DMS79 treated with DMSO at 0.1 percent for 48 hours (cell line): Measurements from ENCODE around the gene POM121L2.

Source experiments
- DNase-seq: peaks from one replicate; lab custom pipeline; 2025; lab: John Stamatoyannopoulos, UW

POM121L2 gene

GRCh38 chr6:27312146-27312949 lies at the start of gene POM121L2:
Gene POM121L2, minus strand, starts transcription at chr6:27312273. Its CDS starts 103 bp downstream, at chr6:27312170.
- peak; percentile 58 for DNase-seq

DNA sequence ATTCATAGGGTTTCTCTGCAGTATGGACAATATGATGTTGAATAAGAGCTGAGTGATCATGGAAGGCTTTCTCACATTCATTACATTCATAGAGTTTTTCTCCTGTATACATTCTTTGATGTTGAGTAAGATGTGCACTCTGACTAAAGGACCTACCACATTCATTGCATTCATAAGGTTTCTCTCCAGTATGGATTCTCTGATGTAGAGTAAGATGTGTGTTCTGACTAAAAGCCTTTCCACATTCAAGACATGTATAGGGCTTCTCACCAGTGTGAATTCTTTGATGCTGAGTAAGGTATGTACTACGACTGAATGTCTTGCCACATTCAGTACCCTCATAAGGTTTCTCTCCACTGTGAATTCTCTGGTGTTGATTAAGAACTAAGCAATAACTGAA lies 47.2 kb upstream of the POM121L2 start:
- no peak for DNase-seq

GRCh38 chr6:27358786-27359185 lies 46.7 kb upstream of the POM121L2 start:
- DNase-seq = no peak

GRCh38 chr6:27352850-27353249 lies 40.8 kb upstream of the POM121L2 start:
- DNase-seq = no peak

- DNase-seq = no peak
Measured at GRCh38 chr6:27334141-27334540, 22.1 kb upstream of the POM121L2 start.

- DNase-seq = no peak
Measured at GRCh38 chr6:27333642-27334040, 21.6 kb upstream of the POM121L2 start.

GRCh38 chr6:27332692-27333641 lies 20.9 kb upstream of the POM121L2 start:
- DNase-seq = peak; percentile 31

DNA sequence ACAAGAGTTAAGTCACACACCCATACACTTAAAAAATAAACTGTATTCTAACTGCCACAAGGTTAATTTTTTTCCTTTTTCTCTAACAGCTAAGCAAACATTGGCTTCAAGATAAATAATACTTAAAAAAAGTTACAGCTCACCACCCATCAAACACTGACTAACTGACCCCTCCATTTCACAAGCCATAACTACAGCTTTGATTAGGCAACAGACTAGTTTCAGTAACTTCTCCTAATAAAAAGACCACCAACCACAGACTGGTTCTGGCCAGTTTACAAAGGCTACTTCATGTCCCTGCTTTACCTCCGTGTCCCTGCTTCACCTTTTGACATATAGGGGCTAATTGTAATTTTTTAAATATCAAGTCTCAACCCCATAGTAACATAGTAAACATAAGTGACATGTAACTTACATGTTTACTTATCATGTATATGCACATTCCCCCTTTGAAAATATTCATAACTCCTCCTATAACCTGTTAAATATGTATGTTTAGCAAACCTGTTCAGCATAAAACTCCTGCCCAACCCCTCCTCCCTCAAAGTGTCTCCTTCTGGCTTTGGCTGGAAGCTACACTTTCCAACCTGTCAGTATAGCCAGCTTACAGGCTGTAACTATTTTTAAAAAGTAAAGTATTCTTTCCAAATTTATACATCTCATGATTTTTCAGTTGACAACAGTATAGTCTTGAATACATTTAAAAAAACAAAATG lies 15.1 kb upstream of the POM121L2 start:
- no peak for DNase-seq

- no peak for DNase-seq
Measured at GRCh38 chr6:27321901-27322300, 9.8 kb upstream of the POM121L2 start.

DNA sequence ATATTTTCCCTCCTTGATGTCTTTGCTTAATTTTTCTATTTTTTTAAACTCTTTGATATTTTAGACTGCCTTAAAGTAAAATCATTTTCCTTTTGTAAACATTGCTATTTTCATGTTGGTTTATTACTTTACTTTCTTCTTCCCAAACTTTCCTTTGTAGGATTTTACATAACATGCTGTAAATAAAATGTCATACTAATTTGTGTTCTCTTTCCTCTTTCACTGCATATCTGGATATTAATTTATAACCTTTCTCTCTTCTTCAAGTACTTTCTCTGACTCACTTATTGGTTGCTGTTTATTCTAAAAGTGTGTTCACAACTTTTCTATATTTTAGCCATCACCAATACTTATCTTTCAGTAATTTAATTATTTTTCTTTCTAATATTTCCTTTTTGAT lies 9.3 kb upstream of the POM121L2 start:
- DNase-seq = no peak

DNA sequence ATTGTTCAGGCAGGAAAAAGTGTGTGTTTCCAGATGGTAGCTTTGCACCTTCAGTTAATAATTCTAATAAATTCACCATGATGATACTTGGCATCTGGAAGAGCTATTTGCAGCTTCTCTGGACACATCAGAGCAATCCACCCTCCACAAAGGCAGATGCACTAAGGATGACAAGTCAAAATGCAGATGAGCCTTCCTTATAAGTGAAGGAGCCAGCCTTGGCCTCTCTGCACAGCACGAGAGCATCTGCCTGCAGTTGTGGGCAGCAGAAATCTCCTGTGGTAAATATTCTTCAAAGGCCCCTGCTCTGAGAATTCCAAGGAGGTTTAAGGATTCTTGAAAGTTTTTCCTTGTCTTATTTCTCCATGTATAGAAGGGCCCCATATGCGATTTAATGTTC lies 6.9 kb upstream of the POM121L2 start:
- DNase-seq = no peak

DNA sequence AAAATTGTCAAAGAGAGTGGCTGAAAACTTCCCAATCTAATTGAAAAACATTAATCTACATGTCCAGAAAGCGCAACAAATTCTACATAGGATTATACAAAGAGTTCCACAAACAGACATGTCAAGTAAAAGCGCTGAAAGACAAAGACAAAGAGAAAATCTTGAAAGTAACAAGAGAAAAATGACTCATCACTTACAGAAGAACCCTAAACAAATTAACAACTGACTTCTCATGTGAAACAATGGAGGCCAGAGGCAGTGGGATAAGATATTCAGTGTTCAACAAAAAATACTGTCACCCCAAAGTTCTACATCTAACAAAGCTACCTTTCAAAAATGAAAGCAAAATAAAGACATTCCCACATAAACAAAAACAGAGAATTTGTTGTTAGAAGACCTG lies 2.0 kb upstream of the POM121L2 start:
- DNase-seq = no peak

GRCh38 chr6:27312950-27313271 lies 838 bp upstream of the POM121L2 start:
- DNase-seq = no peak

DNA sequence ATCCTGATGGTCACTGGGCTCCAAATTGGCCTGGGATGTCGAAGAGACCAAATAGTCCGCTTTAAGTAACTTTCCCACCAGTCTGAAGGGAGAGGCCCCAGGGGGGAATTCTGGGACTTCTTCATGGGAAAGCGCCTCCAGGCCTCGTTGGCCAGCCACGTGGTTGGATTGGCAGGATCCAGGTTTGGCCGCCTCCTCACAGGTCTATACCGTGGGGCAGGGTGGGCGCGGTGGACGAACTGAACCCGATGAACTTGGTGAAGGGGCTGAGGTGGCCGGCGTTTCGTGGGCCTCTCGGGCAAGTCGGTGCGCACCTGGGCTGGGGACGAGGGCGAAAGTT lies 297 bp downstream of the POM121L2 start:
- DNase-seq = no peak

DNA sequence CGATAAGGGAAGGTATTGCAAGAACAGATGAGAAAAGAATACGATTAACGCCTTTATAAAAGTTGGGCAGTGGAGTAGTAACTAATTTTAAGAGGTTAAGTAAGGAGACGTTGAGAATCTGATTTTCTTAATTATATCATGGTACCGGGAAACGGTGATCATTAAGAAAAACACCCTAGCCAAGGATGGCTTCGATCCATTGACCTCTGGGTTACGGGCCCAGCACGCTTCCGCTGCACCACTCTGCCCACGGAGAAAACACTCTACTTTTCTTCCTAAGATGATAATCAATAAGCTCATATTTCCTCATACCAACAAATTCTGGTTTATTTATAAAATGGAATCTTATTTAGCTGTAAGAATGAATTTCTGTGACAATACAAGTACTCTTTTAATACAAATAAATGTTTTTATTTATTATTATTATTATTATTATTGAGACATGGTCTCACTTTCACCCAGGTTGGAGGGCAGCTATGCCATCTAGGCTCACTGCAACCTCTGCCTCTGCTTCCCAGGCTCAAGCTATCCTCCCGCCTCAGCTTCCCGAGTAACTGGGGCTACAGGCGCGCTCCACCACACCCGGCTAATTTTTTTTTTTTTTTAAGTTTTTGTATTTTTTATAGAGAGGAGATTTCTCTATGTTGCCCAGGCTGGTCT lies 8.3 kb downstream of the POM121L2 start:
- no peak for DNase-seq

DNA sequence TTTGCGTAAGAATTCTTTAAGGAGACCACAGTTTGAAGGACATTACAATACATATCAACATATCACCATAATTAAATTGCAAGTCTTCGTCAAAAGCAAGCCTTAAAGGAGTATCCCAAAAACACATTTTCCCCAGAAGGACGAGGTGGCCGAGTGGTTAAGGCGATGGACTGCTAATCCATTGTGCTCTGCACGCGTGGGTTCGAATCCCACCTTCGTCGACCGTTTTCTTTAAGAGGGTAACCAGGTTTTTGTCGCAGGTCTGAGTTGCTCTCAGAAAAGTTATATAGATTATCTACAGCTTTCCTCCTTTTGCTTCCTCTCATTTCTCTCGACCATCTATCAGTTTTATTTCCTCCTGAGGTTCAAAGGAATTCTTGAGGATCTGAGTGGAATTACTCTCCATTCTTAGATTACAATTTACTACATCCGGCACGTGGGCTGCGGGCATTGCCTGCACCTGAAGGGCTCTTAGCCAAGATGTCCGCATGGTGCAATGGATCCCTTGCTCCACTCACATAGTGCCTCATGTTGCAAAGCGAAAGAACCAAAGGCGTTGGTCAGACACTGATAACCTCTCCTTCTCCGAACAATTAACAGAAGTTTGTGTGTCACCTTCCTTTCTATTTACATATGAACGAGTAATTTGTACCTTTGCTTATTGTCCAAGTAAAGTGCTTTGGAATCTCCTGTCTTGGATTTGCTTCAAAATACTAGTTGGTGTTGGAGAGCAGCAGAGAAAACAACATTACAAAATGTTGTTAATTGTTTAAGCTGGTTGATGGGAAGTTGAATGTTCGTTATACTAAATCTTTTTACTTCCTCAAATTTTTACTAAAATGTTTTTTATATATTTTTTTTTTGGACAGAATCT lies 14.0 kb downstream of the POM121L2 start:
- DNase-seq = no peak

DNA sequence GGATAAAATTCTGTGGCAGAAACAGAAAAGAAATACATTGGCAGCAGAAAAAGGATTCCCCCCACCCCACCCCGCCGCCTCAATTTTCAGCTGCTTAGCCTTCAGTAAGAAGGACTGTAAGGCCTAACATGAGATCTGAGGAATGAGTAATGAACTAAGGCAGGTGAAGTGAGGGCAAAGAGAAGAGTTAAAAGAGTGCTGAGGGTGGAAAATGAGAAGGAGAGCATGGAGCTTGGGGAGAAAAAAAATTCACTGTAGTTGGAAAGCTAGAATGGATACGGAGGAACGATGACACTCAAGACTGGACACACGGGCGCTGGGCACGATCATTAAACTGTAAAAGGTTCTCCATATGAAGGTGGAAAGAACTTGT lies 14.6 kb downstream of the POM121L2 start:
- no peak for DNase-seq

GRCh38 chr6:27296106-27296783 lies 15.8 kb downstream of the POM121L2 start:
- DNase-seq = no peak

- DNase-seq = peak; percentile 7
Measured at GRCh38 chr6:27295301-27296079, 16.6 kb downstream of the POM121L2 start.

GRCh38 chr6:27294409-27294808 lies 17.7 kb downstream of the POM121L2 start:
- no peak for DNase-seq
